RWPE1 (cell line): ENCODE data around the gene MEGF11.
"Not testable (repeated sequence)": the region's sequence is repeated elsewhere in the genome, so short reads cannot be mapped to it uniquely, and the experiment has no call there.

Experiments used
- CTCF ChIA-PET: fragments of 350-600 bp; sonication (Branson Sonifier 250); formaldehyde crosslinking; extraction: SDS; loops from one replicate; lab custom pipeline; 2021; lab: Yijun Ruan, JAX
- POLR2A ChIA-PET: fragments of 400-600 bp; formaldehyde crosslinking; extraction: SDS; loops from one replicate; lab custom pipeline; 2020; ENCODE audit warnings: antibody characterized with exemption; ENCODE audit not compliant: low non-redundant PET; lab: Yijun Ruan, JAX
- DNase-seq: peaks from one replicate; pipeline ENCODE4 v3.0.0; 2012; ENCODE audit warnings: low spot score
- H3K27ac ChIP-seq: fragments of 450-650 bp; 2 replicates; pipeline ENCODE4 v1.5.1; 2017
- CTCF ChIP-seq: fragments of 450-650 bp; conservative IDR thresholded peaks from 2 replicates; pipeline ENCODE4 v1.5.1; 2017; ENCODE audit warnings: low read depth, mild to moderate bottlenecking

MEGF11 gene

DNA sequence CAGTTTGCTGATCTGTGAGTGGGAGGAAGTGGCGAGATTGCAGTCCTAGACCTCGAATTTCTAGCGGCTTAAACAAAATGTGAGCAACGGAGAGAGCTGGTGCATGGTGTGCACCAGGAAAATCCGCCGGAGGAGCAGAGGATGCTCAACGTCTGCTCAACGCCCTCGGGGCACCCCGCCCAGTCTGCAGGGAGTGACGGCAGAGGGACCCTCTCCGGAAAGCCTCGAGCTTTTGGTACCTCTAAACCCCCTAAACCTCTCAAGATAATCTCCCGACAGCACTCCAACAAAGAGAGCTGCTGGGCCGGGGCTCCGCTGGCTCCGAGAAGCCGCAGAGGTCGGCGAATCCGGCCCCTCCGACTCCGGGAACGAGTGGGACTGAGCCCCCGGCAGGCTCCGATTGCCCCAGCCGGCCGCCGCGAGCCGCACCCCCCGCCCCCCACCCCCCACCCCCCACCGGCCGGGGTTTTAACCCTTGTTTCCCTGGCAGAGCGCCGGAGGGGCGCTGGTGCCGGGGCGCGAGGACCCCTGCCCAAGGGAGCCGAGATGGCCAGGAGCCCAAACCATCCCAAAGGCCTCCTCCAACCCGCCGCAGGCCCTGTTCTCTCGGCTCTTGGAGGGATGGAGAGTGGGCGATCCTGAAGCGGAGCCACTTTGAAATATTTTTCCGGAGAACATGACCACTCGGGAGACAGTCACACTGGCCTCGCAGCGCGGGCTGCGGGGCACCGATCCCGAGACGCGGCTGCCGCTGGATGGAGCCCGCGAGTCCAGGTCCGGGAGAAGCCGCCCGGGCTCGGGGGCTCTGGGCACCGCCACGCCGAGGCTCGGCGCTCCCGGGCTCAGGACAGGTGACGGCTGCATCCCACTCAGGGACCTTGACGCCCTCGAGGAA lies 1.5 kb downstream of the MEGF11 start:
- ChIA-PET CTCF (interaction anchor here (0.6 to 1.4 kb wide), 9 partner anchors 11 to 858 kb away, joined by 3 to 5 read pairs (median 3); no protein-coding TSS in a partner anchor), POLR2A (no interaction called here)
- TF ChIP-seq CTCF, result peak; percentile 95
- peak; percentile 81 for DNase-seq
- no peak overlapping the region for H3K27ac ChIP-seq

GRCh38 chr15:66251065-66251789 lies 2.3 kb downstream of the MEGF11 start:
- no peak for DNase-seq
- POLR2A ChIA-PET, result interaction anchor here (0.6 kb wide), 1 partner anchor 12 kb away, joined by 3 read pairs; no protein-coding TSS in a partner anchor
- CTCF ChIA-PET, result interaction anchor here (0.6 to 1.4 kb wide), 5 partner anchors 10 to 857 kb away, joined by 3 to 4 read pairs (median 3); no protein-coding TSS in a partner anchor
- no peak for TF ChIP-seq CTCF
- H3K27ac ChIP-seq, result no peak overlapping the region

GRCh38 chr15:66249605-66250174 lies 3.9 kb downstream of the MEGF11 start:
- TF ChIP-seq CTCF, result no peak
- no peak overlapping the region for H3K27ac ChIP-seq
- POLR2A ChIA-PET, result no interaction called here
- no peak for DNase-seq
- CTCF ChIA-PET, result no interaction called here

DNA sequence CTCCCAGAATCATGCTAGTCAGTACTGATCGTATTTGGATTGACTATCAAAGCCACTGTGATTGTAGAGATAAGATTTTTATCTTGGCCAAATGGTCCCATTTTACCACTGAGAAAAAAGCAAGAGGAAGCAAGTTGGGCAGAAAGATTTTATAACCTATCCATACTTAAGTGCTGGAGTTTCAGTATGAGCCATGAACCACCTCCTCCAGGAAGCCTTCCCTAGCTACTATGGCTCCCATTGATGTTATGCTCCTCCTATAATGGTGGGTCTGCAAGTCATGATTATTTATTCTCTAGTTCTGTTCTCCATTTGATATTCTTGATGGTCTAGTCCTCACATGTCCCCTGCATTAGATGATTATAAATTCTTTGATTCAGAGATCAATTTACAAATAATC lies 6.6 kb downstream of the MEGF11 start:
- CTCF ChIA-PET, result no interaction called here
- no peak for DNase-seq
- POLR2A ChIA-PET, result no interaction called here
- TF ChIP-seq CTCF, result no peak
- H3K27ac ChIP-seq, result no peak overlapping the region

DNA sequence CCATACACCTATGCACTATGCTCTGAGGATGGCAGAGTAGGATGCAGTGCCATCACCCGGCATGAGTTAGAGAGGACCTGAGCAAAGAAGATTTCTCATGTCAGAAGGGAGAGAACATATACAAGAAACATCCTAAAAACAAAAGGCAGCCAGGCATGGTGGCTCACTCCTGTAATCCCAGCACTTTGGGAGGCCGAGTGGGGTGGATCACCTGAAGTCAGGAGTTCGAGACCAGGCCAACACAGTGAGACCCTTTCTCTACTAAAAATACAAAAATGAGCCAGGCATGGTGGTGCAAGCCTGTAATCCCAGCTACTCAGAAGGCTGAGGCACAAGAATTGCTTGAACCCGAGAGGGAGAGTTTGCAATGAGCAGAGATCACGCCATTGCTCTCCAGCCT lies 7.7 kb downstream of the MEGF11 start:
- CTCF ChIA-PET, POLR2A ChIA-PET, H3K27ac ChIP-seq, DNase-seq: not testable (repeated sequence)

DNA sequence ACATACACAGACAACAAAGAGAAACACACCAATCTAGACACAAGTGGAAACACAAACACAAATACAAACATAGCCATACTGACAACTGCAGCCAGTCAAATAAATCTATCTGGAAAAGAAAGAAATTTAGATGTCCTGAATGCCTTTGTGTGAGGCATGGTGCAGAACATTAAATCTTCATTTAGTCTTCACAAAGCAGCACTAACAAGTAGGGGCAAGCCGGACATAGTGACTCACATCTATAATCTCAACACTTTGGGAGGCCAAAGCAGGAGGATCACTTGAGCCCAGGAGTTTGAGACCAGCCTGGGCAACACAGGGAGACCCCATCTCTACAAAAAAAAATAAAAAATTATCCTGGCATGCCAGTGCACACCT lies 11.7 kb downstream of the MEGF11 start:
- no peak for DNase-seq
- H3K27ac ChIP-seq, result no peak overlapping the region
- no peak for TF ChIP-seq CTCF
- CTCF ChIA-PET, result no interaction called here
- POLR2A ChIA-PET, result no interaction called here
